Right atrium auricular region (tissue), 2 donors: Measurements from ENCODE around the gene FKBP5. TPM values are rescaled to one million over a fixed set of nuclear protein-coding genes. Genes with fewer than 3 reads are reported as not detected.
"Not testable (repeated sequence)": the region's sequence is repeated elsewhere in the genome, so short reads cannot be mapped to it uniquely, and the experiment has no call there.

Experiments
- DNase-seq: peaks from one replicate; pipeline ENCODE4 v3.0.0-alpha.2; 2019; ENCODE audit warnings: low spot score
- H3K27ac ChIP-seq, 2 donors: fragments of 200-600 bp; sonication (generic); 1 replicate in 1 of 2; 2 replicates in 1 of 2; pipeline ENCODE4 v1.5.1; 2016 to 2019
- H3K27me3 ChIP-seq, 2 donors: fragments of 200-600 bp; sonication (generic); one replicate each; pipeline versions ENCODE4 v1.5.1 to v1.6.0; 2017 to 2019
- H3K36me3 ChIP-seq: fragments of 200-600 bp; sonication (generic); one replicate; pipeline ENCODE4 v1.5.1; 2016
- H3K4me1 ChIP-seq, 2 donors: fragments of 200-600 bp; sonication (generic); one replicate each; pipeline versions ENCODE4 v1.5.1 to v1.6.0; 2017 to 2019
- H3K4me3 ChIP-seq, 2 donors: fragments of 200-600 bp; sonication (generic); 1 replicate in 1 of 2; 2 replicates in 1 of 2; pipeline ENCODE4 v1.5.1; 2017 to 2019; ENCODE audit warnings: mild to moderate bottlenecking in 1 of 2, moderate library complexity in 1 of 2
- H3K9me3 ChIP-seq, 2 donors: fragments of 200-600 bp; sonication (generic); one replicate each; pipeline ENCODE4 v1.5.1; 2019
- total RNA-seq, 2 donors: library from RNA; depleted of rRNA; stranded (reverse); fragments of >200 nt; gene quantifications; one replicate each; pipeline ENCODE4 v1.1.0, GENCODE V29; 2016
- TF ChIP-seq, protein P1 (sequence below), 2 donors: fragments of 200-600 bp; sonication (generic); IDR thresholded peaks; one replicate each; pipeline ENCODE4 v1.5.1; 2019; ENCODE audit warnings: antibody characterized with exemption in 2 of 2

FKBP5 gene
- total RNA-seq, 2 donors from 2014 or later, result 135 TPM

DNA sequence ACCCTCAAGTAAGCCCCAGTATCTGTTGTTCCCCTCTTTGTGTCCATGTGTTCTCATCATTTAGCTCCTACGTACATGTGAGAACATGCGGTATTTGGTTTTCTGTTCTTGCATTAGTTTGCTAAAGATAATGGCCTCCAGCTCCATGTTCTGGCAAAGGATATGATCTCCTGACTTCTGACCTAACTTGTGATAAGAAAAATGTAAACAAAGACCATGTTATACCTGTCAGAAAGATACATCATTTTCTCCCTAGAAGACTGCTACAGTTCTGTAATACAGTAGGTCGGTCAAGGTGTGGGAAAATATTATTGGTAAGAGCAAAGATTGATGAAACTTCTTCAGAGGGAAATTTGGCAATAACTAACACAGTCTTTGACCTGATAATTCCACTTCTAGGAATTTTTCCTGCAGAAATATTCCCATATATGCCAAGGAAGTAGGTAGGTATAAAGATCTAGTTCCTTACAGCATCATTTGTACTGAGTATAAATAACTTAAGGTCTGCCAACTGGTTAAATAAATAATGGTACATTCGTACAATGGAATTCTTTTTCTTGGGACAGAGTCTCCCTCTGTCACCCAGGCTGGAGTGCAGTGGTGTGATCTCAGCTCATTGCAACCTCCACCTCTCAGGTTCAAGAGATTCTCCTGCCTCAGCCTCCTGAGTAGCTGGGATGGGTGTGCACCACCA is 19.1 kb upstream of the FKBP5 start:
- H3K27ac ChIP-seq, result no peak overlapping the region
- no peaks in the 10 kb centered on the region for H3K27me3 ChIP-seq
- no peak for DNase-seq
- TF ChIP-seq, protein P1, sequence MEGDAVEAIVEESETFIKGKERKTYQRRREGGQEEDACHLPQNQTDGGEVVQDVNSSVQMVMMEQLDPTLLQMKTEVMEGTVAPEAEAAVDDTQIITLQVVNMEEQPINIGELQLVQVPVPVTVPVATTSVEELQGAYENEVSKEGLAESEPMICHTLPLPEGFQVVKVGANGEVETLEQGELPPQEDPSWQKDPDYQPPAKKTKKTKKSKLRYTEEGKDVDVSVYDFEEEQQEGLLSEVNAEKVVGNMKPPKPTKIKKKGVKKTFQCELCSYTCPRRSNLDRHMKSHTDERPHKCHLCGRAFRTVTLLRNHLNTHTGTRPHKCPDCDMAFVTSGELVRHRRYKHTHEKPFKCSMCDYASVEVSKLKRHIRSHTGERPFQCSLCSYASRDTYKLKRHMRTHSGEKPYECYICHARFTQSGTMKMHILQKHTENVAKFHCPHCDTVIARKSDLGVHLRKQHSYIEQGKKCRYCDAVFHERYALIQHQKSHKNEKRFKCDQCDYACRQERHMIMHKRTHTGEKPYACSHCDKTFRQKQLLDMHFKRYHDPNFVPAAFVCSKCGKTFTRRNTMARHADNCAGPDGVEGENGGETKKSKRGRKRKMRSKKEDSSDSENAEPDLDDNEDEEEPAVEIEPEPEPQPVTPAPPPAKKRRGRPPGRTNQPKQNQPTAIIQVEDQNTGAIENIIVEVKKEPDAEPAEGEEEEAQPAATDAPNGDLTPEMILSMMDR (IDR thresholded peaks at IDR 0.05), result no peak
- H3K36me3 ChIP-seq, result no peaks in the 10 kb centered on the region
- H3K4me1 ChIP-seq, result no peaks in the 10 kb centered on the region
- H3K4me3 ChIP-seq, result no peak overlapping the region
- H3K9me3 ChIP-seq, result no peaks in the 10 kb centered on the region

DNA sequence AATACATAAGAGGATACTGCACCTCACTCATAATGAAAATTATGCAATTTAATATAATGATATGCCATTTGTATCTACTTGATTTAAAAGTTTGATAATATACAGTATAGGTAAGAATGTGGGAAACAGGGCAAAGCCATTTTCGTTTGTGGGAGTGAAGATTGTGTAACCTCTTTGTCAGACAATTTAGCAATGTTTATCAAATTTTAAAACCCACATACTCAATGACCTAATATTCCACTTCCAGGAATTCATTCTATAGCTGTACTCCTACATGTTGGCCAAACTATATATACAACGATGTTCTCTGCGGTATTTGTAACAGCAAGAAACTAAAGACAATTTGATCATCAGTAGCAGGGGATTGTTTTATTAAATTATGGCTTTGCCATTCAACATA is 17.8 kb upstream of the FKBP5 start:
- no peaks in the 10 kb centered on the region for H3K27me3 ChIP-seq
- H3K4me1 ChIP-seq, result no peaks in the 10 kb centered on the region
- H3K9me3 ChIP-seq, result no peaks in the 10 kb centered on the region
- TF ChIP-seq, protein P1 (IDR thresholded peaks at IDR 0.05), result no peak
- no peak for DNase-seq
- H3K36me3 ChIP-seq, result no peaks in the 10 kb centered on the region
- no peak overlapping the region for H3K27ac ChIP-seq
- no peak overlapping the region for H3K4me3 ChIP-seq

DNA sequence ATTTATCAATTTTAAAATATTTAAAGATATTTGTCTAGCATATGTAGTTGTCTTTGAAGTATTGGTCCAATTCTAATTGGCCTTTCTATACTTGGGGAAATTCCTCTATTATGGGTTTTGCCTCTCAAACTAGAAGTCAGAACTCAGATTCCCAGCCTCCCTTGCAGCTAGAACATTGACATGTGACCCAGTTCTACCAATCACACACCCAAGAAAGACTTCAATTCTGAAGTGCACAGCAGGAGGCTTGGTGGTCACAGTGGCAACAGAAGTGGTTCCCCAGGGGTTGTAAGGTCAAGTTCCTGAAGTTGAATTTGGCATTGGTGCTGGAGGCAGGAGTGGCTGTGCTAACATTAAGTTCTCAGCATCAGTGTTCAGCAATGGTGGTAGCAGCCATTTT is 14.8 kb upstream of the FKBP5 start:
- H3K9me3 ChIP-seq, result no peaks in the 10 kb centered on the region
- H3K4me3 ChIP-seq, result no peak overlapping the region
- no peaks in the 10 kb centered on the region for H3K36me3 ChIP-seq
- H3K27me3 ChIP-seq, result no peaks in the 10 kb centered on the region
- no peaks in the 10 kb centered on the region for H3K4me1 ChIP-seq
- peak; percentile 13 for DNase-seq
- TF ChIP-seq, protein P1 (IDR thresholded peaks at IDR 0.05), result no peak
- H3K27ac ChIP-seq, result no peak overlapping the region

DNA sequence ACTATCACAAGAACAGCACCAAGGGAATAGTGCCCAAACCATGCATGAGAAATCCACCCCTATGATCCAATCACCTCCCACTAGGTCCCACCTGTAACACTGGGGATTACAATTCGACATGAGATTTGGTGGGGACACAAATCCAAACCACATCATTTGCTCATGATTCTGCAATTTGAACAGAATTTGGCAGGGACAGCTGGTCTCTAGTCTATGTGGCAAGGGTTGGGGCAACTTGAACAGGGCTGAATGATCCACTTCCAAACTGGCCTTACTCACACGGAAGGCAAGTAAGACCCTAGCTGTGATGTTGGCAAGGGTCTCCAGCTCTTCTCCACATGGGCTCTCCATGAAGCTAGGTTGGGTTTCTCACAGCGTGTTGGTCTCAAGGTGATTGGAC is 10.1 kb upstream of the FKBP5 start:
- DNase-seq, result peak; percentile 7
- Histone ChIP-seq H3K36me3 (no peaks in the 10 kb centered on the region), H3K9me3 (no peaks in the 10 kb centered on the region), H3K4me1 (no peaks in the 10 kb centered on the region), H3K27me3 (no peaks in the 10 kb centered on the region), H3K27ac (no peak overlapping the region), H3K4me3 (no peak overlapping the region)
- TF ChIP-seq, protein P1 (IDR thresholded peaks at IDR 0.05), result no peak

DNA sequence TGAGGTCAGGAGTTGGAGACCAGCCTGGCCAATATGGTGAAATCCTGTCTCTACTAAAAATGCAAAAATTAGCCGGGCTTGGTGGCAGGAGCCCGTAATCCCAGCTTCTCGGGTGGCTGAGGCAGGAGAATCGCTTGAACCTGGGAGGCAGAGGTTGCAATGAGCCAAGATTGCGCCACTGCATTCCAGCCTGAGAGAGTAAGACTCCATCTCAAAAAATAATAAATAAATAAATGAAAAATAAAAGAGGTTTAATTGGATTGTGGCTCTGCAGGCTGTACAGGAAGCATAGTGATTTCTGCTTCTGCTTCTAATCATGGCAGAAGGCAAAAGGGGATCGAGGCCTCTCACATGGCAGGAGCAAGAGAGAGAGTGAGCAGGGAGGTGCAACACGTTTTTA is 9.7 kb upstream of the FKBP5 start:
- not testable (repeated sequence) for H3K27me3 ChIP-seq, H3K4me3 ChIP-seq, H3K27ac ChIP-seq, H3K4me1 ChIP-seq, H3K36me3 ChIP-seq, H3K9me3 ChIP-seq
- DNase-seq, result peak; percentile 50

DNA sequence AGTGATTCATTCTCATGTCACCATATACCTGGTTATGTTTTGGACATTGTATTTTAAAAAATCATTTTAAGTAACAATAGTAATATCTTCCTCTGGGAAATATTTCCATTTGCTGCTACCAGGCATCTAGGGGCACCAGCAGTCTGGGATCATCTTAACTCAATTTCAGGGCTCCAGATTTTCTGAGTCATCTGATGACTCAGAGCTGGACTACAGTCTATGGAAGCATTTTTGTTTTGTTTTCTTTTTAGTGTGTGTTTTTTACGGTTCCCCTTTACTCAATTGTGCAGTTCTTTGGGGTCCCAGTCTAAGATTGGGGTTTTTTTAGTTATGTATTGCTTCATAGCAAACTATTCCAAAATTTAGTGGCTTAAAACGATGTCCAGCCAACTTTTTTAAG is 5.7 kb upstream of the FKBP5 start:
- Histone ChIP-seq H3K27me3 (no peaks in the 10 kb centered on the region), H3K27ac (no peak overlapping the region), H3K36me3 (no peaks in the 10 kb centered on the region), H3K4me3 (no peak overlapping the region), H3K4me1 (peaks cover 0 to 27% of the 10 kb centered on the region in 2 donors), H3K9me3 (no peaks in the 10 kb centered on the region)
- no peak for DNase-seq
- TF ChIP-seq, protein P1 (IDR thresholded peaks at IDR 0.05), result no peak
